ENCODE measurements around the gene SLC2A2. TPM values are rescaled to one million over a fixed set of nuclear protein-coding genes. Genes with fewer than 3 reads are reported as not detected.

The SLC2A2 gene
- total and polyA plus RNA-seq, 4 experiments from 2014 or later, result not detected

- DNase-seq, result no peak
- no peaks in the 10 kb centered on the region for H3K27me3 ChIP-seq (ENCODE audit: insufficient read depth, low read length)
- POLR2A ChIA-PET (ENCODE audit: partially characterized antibody), result no interaction called here
- H3K36me3 ChIP-seq (ENCODE audit: insufficient read depth, low read length), result peaks cover 6% of the 10 kb centered on the region
- CTCF ChIA-PET (ENCODE audit: partially characterized antibody), result no interaction called here
- H3K4me3 ChIP-seq (ENCODE audit: low read length in 2 of 2), result no peak overlapping the region
- H3K4me1 ChIP-seq (ENCODE audit: insufficient read depth, low read length), result no peaks in the 10 kb centered on the region
- no peaks in the 10 kb centered on the region for H3K27me3 Mint-ChIP-seq
- no peak overlapping the region for H3K4me3 Mint-ChIP-seq
- H3K9me3 ChIP-seq (ENCODE audit: control insufficient read depth in 1 of 2, low read length in 2 of 2), result no peaks in the 10 kb centered on the region
- H3K27ac ChIP-seq (ENCODE audit: low read depth, low read length), result no peak overlapping the region
- H3K36me3 Mint-ChIP-seq, result peaks cover 22 to 43% of the 10 kb centered on the region in 2 donors
- H3K27ac Mint-ChIP-seq, result peak overlapping the region in 2 of 7 donors; percentile 63 to 64
- intact Hi-C loops (cut with micrococcal nuclease), result loop anchor here (10.0 kb wide), 1 partner anchor 1605 kb away; no protein-coding TSS in a partner anchor
- H3K4me1 Mint-ChIP-seq, result no peaks in the 10 kb centered on the region
- H3K9me3 Mint-ChIP-seq, result no peaks in the 10 kb centered on the region
These were observed 33.5 kb upstream of the SLC2A2 start for GRCh38 chr3:171059978-171060377.

GRCh38 chr3:171058873-171059603 lies 32.5 kb upstream of the SLC2A2 start:
- intact Hi-C loops (cut with micrococcal nuclease), result loop anchor here (10.0 kb wide), 1 partner anchor 1606 kb away; no protein-coding TSS in a partner anchor

GRCh38 chr3:171058058-171058457 lies 31.5 kb upstream of the SLC2A2 start:
- Histone ChIP-seq H3K27me3 (ENCODE audit: insufficient read depth, low read length) (no peaks in the 10 kb centered on the region), H3K4me1 (ENCODE audit: insufficient read depth, low read length) (no peaks in the 10 kb centered on the region), H3K9me3 (ENCODE audit: control insufficient read depth in 1 of 2, low read length in 2 of 2) (no peaks in the 10 kb centered on the region), H3K36me3 (ENCODE audit: insufficient read depth, low read length) (peaks cover 4% of the 10 kb centered on the region), H3K4me3 (ENCODE audit: low read length in 2 of 2) (no peak overlapping the region), H3K27ac (ENCODE audit: low read depth, low read length) (no peak overlapping the region)
- Mint-ChIP-seq H3K27ac (no peak overlapping the region), H3K36me3 (peaks cover 10 to 24% of the 10 kb centered on the region in 2 donors), H3K9me3 (peaks cover 0 to 10% (median 2%) of the 10 kb centered on the region in 8 donors), H3K4me3 (no peak overlapping the region), H3K27me3 (no peaks in the 10 kb centered on the region), H3K4me1 (no peaks in the 10 kb centered on the region)
- intact Hi-C loops (cut with micrococcal nuclease), result loop anchor here (10.0 kb wide), 1 partner anchor 1607 kb away; no protein-coding TSS in a partner anchor
- DNase-seq, result no peak
- ChIA-PET POLR2A (ENCODE audit: partially characterized antibody) (no interaction called here), CTCF (ENCODE audit: partially characterized antibody) (no interaction called here)

More at GRCh38 chr3:171058873-171059603, 32.5 kb upstream of the SLC2A2 start:
- no peak overlapping the region for H3K4me3 ChIP-seq (ENCODE audit: low read length in 2 of 2)
- no peaks in the 10 kb centered on the region for H3K9me3 ChIP-seq (ENCODE audit: control insufficient read depth in 1 of 2, low read length in 2 of 2)
- no peaks in the 10 kb centered on the region for H3K4me1 ChIP-seq (ENCODE audit: insufficient read depth, low read length)
- H3K9me3 Mint-ChIP-seq, result peaks cover 0 to 2% (median 0%) of the 10 kb centered on the region in 8 donors
- POLR2A ChIA-PET (ENCODE audit: partially characterized antibody), result no interaction called here
- no peak overlapping the region for H3K27ac Mint-ChIP-seq
- no peak overlapping the region for H3K4me3 Mint-ChIP-seq
- no peak for DNase-seq
- H3K36me3 ChIP-seq (ENCODE audit: insufficient read depth, low read length), result peaks cover 6% of the 10 kb centered on the region
- no peaks in the 10 kb centered on the region for H3K4me1 Mint-ChIP-seq
- no peaks in the 10 kb centered on the region for H3K27me3 ChIP-seq (ENCODE audit: insufficient read depth, low read length)
- no peaks in the 10 kb centered on the region for H3K27me3 Mint-ChIP-seq
- peaks cover 20 to 34% of the 10 kb centered on the region in 2 donors for H3K36me3 Mint-ChIP-seq
- CTCF ChIA-PET (ENCODE audit: partially characterized antibody), result no interaction called here
- no peak overlapping the region for H3K27ac ChIP-seq (ENCODE audit: low read depth, low read length)

GRCh38 chr3:171057072-171057471 lies 30.6 kb upstream of the SLC2A2 start:
- Histone ChIP-seq H3K27me3 (ENCODE audit: insufficient read depth, low read length) (no peaks in the 10 kb centered on the region), H3K9me3 (ENCODE audit: control insufficient read depth in 1 of 2, low read length in 2 of 2) (no peaks in the 10 kb centered on the region), H3K27ac (ENCODE audit: low read depth, low read length) (no peak overlapping the region), H3K4me1 (ENCODE audit: insufficient read depth, low read length) (no peaks in the 10 kb centered on the region), H3K4me3 (ENCODE audit: low read length in 2 of 2) (no peak overlapping the region), H3K36me3 (ENCODE audit: insufficient read depth, low read length) (no peaks in the 10 kb centered on the region)
- ChIA-PET CTCF (ENCODE audit: partially characterized antibody) (no interaction called here), POLR2A (ENCODE audit: partially characterized antibody) (no interaction called here)
- DNase-seq, result no peak
- no peak overlapping the region for H3K27ac Mint-ChIP-seq
- H3K27me3 Mint-ChIP-seq, result no peaks in the 10 kb centered on the region
- peaks cover 0 to 10% (median 2%) of the 10 kb centered on the region in 8 donors for H3K9me3 Mint-ChIP-seq
- no peaks in the 10 kb centered on the region for H3K4me1 Mint-ChIP-seq
- no peak overlapping the region for H3K4me3 Mint-ChIP-seq
- H3K36me3 Mint-ChIP-seq, result peaks cover 4 to 14% of the 10 kb centered on the region in 2 donors
- intact Hi-C loops (cut with micrococcal nuclease), result loop anchor here (10.0 kb wide), 1 partner anchor 1608 kb away; no protein-coding TSS in a partner anchor

- Histone ChIP-seq H3K36me3 (ENCODE audit: insufficient read depth, low read length) (no peaks in the 10 kb centered on the region), H3K4me1 (ENCODE audit: insufficient read depth, low read length) (no peaks in the 10 kb centered on the region), H3K9me3 (ENCODE audit: control insufficient read depth in 1 of 2, low read length in 2 of 2) (no peaks in the 10 kb centered on the region), H3K27ac (ENCODE audit: low read depth, low read length) (no peak overlapping the region), H3K4me3 (ENCODE audit: low read length in 2 of 2) (no peak overlapping the region), H3K27me3 (ENCODE audit: insufficient read depth, low read length) (no peaks in the 10 kb centered on the region)
- POLR2A ChIA-PET (ENCODE audit: partially characterized antibody), result no interaction called here
- Mint-ChIP-seq H3K4me3 (no peak overlapping the region), H3K36me3 (peaks cover 0 to 9% of the 10 kb centered on the region in 2 donors), H3K27me3 (no peaks in the 10 kb centered on the region), H3K4me1 (no peaks in the 10 kb centered on the region), H3K9me3 (peaks cover 0 to 10% (median 3%) of the 10 kb centered on the region in 8 donors), H3K27ac (no peak overlapping the region)
- DNase-seq, result no peak
- intact Hi-C loops (cut with micrococcal nuclease), result loop anchor here (10.0 kb wide), 1 partner anchor 1608 kb away; no protein-coding TSS in a partner anchor
- CTCF ChIA-PET (ENCODE audit: partially characterized antibody), result no interaction called here
These were observed 30.0 kb upstream of the SLC2A2 start for GRCh38 chr3:171056528-171056927.

GRCh38 chr3:171055336-171056178 lies 29.0 kb upstream of the SLC2A2 start:
- Histone ChIP-seq H3K27me3 (ENCODE audit: insufficient read depth, low read length) (no peaks in the 10 kb centered on the region), H3K4me3 (ENCODE audit: low read length in 2 of 2) (no peak overlapping the region), H3K36me3 (ENCODE audit: insufficient read depth, low read length) (no peaks in the 10 kb centered on the region), H3K4me1 (ENCODE audit: insufficient read depth, low read length) (no peaks in the 10 kb centered on the region), H3K9me3 (ENCODE audit: control insufficient read depth in 1 of 2, low read length in 2 of 2) (no peaks in the 10 kb centered on the region), H3K27ac (ENCODE audit: low read depth, low read length) (no peak overlapping the region)
- Mint-ChIP-seq H3K36me3 (peaks cover 0 to 6% of the 10 kb centered on the region in 2 donors), H3K27ac (peak overlapping the region in 1 of 7 donors; percentile 7), H3K4me1 (no peaks in the 10 kb centered on the region), H3K4me3 (no peak overlapping the region), H3K27me3 (no peaks in the 10 kb centered on the region), H3K9me3 (peaks cover 0 to 10% (median 3%) of the 10 kb centered on the region in 8 donors)
- no peak for DNase-seq
- intact Hi-C loops (cut with micrococcal nuclease), result loop anchor here (10.0 kb wide), 1 partner anchor 1609 kb away; no protein-coding TSS in a partner anchor
- CTCF ChIA-PET (ENCODE audit: partially characterized antibody), result no interaction called here
- POLR2A ChIA-PET (ENCODE audit: partially characterized antibody), result no interaction called here

- H3K36me3 ChIP-seq (ENCODE audit: insufficient read depth, low read length), result no peaks in the 10 kb centered on the region
- H3K27me3 ChIP-seq (ENCODE audit: insufficient read depth, low read length), result no peaks in the 10 kb centered on the region
- no peak for DNase-seq
- ChIA-PET POLR2A (ENCODE audit: partially characterized antibody) (no interaction called here), CTCF (ENCODE audit: partially characterized antibody) (no interaction called here)
- no peak overlapping the region for H3K4me3 Mint-ChIP-seq
- H3K27ac ChIP-seq (ENCODE audit: low read depth, low read length), result no peak overlapping the region
- no peaks in the 10 kb centered on the region for H3K27me3 Mint-ChIP-seq
- intact Hi-C loops (cut with micrococcal nuclease), result loop anchor here (10.0 kb wide), 1 partner anchor 1610 kb away; no protein-coding TSS in a partner anchor
- H3K27ac Mint-ChIP-seq, result no peak overlapping the region
- H3K4me3 ChIP-seq (ENCODE audit: low read length in 2 of 2), result no peak overlapping the region
- H3K9me3 Mint-ChIP-seq, result peaks cover 0 to 10% (median 3%) of the 10 kb centered on the region in 8 donors
- H3K4me1 ChIP-seq (ENCODE audit: insufficient read depth, low read length), result no peaks in the 10 kb centered on the region
- no peaks in the 10 kb centered on the region for H3K4me1 Mint-ChIP-seq
- no peaks in the 10 kb centered on the region for H3K9me3 ChIP-seq (ENCODE audit: control insufficient read depth in 1 of 2, low read length in 2 of 2)
- peaks cover 0 to 4% of the 10 kb centered on the region in 2 donors for H3K36me3 Mint-ChIP-seq
These were observed 28.4 kb upstream of the SLC2A2 start for GRCh38 chr3:171054921-171055320.

Measured in CD4-positive, alpha-beta memory T cell (primary cell).